NCI-H1436 treated with DMSO at 0.1 percent for 48 hours (cell line): ENCODE measurements around the gene INO80E.
"Not testable (repeated sequence)": the region's sequence is repeated elsewhere in the genome, so short reads cannot be mapped to it uniquely, and the experiment has no call there.

Source experiments
- DNase-seq: peaks from one replicate; lab custom pipeline; 2025; lab: John Stamatoyannopoulos, UW

INO80E gene, protein sequence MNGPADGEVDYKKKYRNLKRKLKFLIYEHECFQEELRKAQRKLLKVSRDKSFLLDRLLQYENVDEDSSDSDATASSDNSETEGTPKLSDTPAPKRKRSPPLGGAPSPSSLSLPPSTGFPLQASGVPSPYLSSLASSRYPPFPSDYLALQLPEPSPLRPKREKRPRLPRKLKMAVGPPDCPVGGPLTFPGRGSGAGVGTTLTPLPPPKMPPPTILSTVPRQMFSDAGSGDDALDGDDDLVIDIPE

GRCh38 chr16:29995911-29996765 lies at the start of gene INO80E:
INO80E (plus strand) TSS chr16:29996241; CDS start chr16:29996311, 70 bp downstream.
- DNase-seq: peak; percentile 72

- no peak for DNase-seq
These were observed 48.1 kb upstream of the INO80E start for GRCh38 chr16:29947897-29948296.

- DNase-seq: no peak
These were observed 45.1 kb upstream of the INO80E start for GRCh38 chr16:29950806-29951461.

GRCh38 chr16:29951625-29952365 lies 44.2 kb upstream of the INO80E start:
- DNase-seq: no peak

- no peak for DNase-seq
These were observed 37.3 kb upstream of the INO80E start for GRCh38 chr16:29958756-29959155.

GRCh38 chr16:29959293-29959692 lies 36.7 kb upstream of the INO80E start:
- DNase-seq: no peak

- DNase-seq: not testable (repeated sequence)
These were observed 36.2 kb upstream of the INO80E start for GRCh38 chr16:29959821-29960220.

GRCh38 chr16:29961127-29961478 lies 34.9 kb upstream of the INO80E start:
- DNase-seq: no peak

DNA sequence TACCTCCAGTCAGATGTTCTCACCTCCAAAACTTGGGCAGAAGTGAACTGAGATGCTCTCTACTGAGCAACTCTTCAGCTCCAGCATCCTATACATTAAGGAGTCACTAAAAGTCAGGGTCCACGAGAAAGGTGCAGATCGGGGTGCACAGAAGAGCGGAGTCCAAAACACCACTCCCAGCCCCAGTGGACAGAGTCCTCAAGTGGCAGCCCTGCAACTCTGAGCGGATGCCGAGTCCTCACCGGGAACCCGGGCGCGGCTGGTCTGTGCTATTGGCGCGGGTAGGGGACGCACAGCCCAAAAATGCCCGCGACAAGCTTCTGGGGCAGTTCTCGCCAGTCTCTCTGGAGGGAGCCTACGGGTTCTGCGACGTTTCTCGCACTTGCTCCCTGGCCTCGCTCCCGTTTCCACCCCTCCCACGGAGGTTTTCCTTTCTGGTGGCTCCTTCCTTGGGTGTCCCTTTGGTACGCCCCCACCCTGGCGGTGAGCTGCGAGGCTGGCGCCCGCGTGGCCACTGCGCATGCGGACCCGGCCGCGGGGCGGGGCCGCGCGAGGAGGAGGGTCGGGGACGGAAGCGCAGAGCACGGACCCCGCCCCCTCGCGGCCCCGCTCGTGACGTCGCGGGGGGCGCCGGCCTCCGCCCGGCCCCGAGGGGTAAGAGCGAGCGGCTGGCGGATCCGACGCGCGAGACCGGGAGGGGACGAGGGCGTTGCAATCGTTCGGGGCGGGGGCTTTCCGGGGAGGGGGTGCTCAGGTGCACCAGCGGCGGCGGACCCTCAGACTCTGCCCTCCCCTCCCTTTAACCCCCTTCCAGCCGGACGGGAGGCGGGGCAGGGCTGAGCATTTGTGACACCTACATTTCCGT lies 34.3 kb upstream of the INO80E start, which contains the start of gene TMEM219:
Gene TMEM219, plus strand, starts transcription at position 601 of the 865 bp plus-strand sequence. CDS start 1,065 bp downstream, outside the sequence.
- DNase-seq: peak; percentile 24

DNA sequence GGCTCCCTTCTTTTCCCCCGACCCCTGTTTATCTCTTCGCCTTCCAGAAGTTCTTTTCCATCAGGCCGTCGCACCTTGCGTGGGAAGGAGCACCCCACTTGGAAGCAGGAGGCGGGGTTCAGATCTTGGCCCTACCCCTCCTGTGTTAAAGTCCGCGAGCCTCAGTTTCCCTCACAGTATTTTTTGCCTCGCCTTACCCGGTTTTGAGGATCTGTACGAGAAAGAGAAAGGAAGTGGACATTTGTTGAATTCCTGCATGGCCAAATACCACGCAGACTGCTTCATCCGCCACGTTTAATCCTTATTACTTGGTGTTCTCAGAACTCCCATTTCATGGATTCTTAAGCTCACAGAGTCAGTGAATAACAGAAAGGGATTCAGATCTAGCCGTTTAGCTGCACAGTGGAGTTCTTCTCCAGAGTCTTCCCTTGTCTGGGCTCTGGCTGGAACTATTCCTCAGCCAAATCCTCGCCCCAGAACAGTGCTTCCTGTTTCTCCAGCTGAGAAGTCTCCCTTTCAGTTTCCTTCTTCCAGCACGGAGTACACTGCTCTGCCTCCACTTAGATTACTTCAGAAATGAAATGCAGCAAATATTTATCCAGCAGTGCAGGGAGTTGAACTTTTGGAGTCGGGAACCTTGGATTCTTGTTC lies 33.6 kb upstream of the INO80E start:
- DNase-seq: no peak

- DNase-seq: no peak
These were observed 32.9 kb upstream of the INO80E start for GRCh38 chr16:29963021-29963743.

GRCh38 chr16:29968205-29968604 lies 27.8 kb upstream of the INO80E start:
- no peak for DNase-seq

DNA sequence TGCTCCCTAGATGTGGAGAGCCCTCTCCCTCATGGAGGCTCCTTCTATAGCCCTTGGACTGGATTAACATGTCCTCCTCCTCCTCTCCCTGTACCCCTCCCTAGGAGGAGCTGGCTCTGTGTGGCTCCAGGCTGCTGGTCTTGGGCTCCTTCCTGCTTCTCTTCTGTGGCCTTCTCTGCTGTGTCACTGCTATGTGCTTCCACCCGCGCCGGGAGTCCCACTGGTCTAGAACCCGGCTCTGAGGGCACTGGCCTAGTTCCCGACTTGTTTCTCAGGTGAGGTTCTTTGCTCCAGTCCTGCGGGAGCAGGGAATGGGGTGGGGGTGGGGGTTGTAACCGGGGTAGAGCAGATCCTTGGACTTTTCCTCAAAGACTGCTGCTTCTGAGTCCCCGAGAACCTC lies 24.7 kb upstream of the INO80E start:
- DNase-seq: no peak

- no peak for DNase-seq
These were observed 23.5 kb upstream of the INO80E start for GRCh38 chr16:29972500-29972899.

DNA sequence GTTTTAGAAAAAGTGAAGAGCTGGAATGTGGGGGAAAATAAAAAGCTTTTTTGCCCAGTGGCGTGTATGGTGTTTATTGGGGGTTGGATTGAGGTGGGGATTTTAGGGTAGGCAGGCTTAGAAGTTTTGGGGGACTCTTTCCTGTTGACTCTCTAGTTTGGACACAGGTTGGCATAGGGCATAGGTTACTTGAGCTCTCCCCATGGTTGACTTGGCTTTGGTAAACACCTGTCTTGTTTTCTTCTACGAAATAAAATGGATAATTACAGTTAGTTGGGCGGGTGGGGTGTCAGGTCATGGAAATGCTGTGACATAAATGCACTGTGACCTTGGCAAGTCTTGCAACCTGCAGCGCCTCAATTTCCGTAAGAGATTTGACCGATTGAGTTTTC lies 23.1 kb upstream of the INO80E start:
- DNase-seq: no peak

- DNase-seq: peak; percentile 93
These were observed 22.4 kb upstream of the INO80E start, which contains the start of gene TAOK2 for GRCh38 chr16:29973384-29974246. TAOK2 (plus strand) TSS chr16:29973868; CDS start chr16:29977773, 3,905 bp downstream.

- no peak for DNase-seq
These were observed 21.5 kb upstream of the INO80E start for GRCh38 chr16:29974291-29975133.

DNA sequence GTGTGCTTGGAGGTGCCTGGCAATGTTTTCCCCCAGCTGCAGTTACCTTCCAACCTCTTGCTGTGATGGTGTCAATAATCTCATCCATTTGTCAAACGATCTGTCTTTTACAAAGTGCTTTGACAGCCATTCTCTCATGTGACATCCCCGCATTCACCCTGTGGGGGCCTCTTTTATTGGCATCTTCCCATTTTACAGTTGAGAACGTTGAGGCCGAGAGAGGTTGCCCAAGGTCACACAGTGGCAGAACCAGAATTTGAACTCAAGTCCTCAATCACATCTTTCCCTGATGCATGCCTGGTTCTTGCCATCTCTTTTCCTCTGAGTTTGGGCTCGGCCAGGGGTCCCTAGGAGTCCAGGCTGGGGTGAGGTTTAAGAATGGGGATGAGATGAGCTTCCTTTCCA lies 20.9 kb upstream of the INO80E start:
- no peak for DNase-seq
